MM.1S (cell line): Measurements from ENCODE around the gene GDF7.

Experiments
- DNase-seq: peaks from one replicate; pipeline ENCODE4 v3.0.0-alpha.2; 2015
- H2AFZ ChIP-seq: fragments of 300-600 bp; sonication (generic); 2 replicates; pipeline ENCODE4 v1.6.0; 2016; ENCODE audit warnings: antibody characterized with exemption, low read length
- H3F3A ChIP-seq: fragments of 300-600 bp; sonication (generic); 2 replicates; pipeline ENCODE4 v1.6.1; 2016; ENCODE audit warnings: mild to moderate bottlenecking, antibody characterized with exemption, low read length, moderate library complexity, mixed read lengths; ENCODE audit not compliant: insufficient read depth
- H3K27ac ChIP-seq: fragments of 300-600 bp; sonication (generic); 2 replicates; pipeline ENCODE4 v1.5.1; 2016; ENCODE audit warnings: mild to moderate bottlenecking, low read length
- H3K27me3 ChIP-seq: fragments of 300-600 bp; sonication (generic); replicated peaks from 2 replicates; pipeline ENCODE4 v1.6.0; 2016; ENCODE audit warnings: low read length; ENCODE audit not compliant: insufficient read depth
- H3K36me3 ChIP-seq: fragments of 300-600 bp; sonication (generic); replicated peaks from 2 replicates; pipeline ENCODE4 v1.6.1; 2016; ENCODE audit warnings: mild to moderate bottlenecking, low read length, mixed read lengths; ENCODE audit not compliant: insufficient read depth
- H3K4me1 ChIP-seq: fragments of 300-600 bp; sonication (generic); 2 replicates; pipeline ENCODE4 v1.6.1; 2016; ENCODE audit warnings: low read length, mixed read lengths
- H3K4me2 ChIP-seq: fragments of 300-600 bp; sonication (generic); 2 replicates; pipeline ENCODE4 v1.6.0; 2016; ENCODE audit warnings: low read depth, low read length
- H3K4me3 ChIP-seq: fragments of 300-600 bp; sonication (generic); 2 replicates; pipeline ENCODE4 v1.5.1; 2016; ENCODE audit warnings: low read length, mixed read lengths
- H3K79me2 ChIP-seq: fragments of 300-600 bp; sonication (generic); 2 replicates; pipeline ENCODE4 v1.6.1; 2016; ENCODE audit warnings: mixed run types, low read length, mixed read lengths
- H3K9ac ChIP-seq: fragments of 300-600 bp; sonication (generic); 2 replicates; pipeline ENCODE4 v1.6.1; 2016; ENCODE audit warnings: low read length, mixed read lengths
- H3K9me2 ChIP-seq: fragments of 300-600 bp; sonication (generic); replicated peaks from 2 replicates; pipeline ENCODE4 v1.6.1; 2016; ENCODE audit warnings: mild to moderate bottlenecking, low read length, mixed read lengths; ENCODE audit not compliant: insufficient read depth
- H3K9me3 ChIP-seq: fragments of 300-600 bp; sonication (generic); replicated peaks from 2 replicates; pipeline ENCODE4 v1.6.1; 2016; ENCODE audit warnings: mild to moderate bottlenecking, low read length, mixed read lengths; ENCODE audit not compliant: insufficient read depth
- H4K20me1 ChIP-seq: fragments of 300-600 bp; sonication (generic); 2 replicates; pipeline ENCODE4 v1.6.1; 2016; ENCODE audit warnings: mild to moderate bottlenecking, low read length, moderate library complexity, mixed read lengths; ENCODE audit not compliant: insufficient read depth
- EZH2 ChIP-seq: fragments of 300-600 bp; sonication (generic); optimal IDR thresholded peaks from 2 replicates; pipeline ENCODE3; 2017; ENCODE audit warnings: low read depth, mild to moderate bottlenecking, antibody characterized with exemption, low read length, mixed read lengths
- EZH2phosphoT487 ChIP-seq: fragments of 300-600 bp; sonication (generic); IDR thresholded peaks from 2 replicates; pipeline ENCODE4 v1.6.1; 2018; ENCODE audit warnings: antibody characterized with exemption, low read length
- TF ChIP-seq, protein P1 (sequence below): fragments of 300-600 bp; sonication (generic); IDR thresholded peaks from 2 replicates; pipeline ENCODE4 v1.5.1; 2016; ENCODE audit warnings: antibody characterized with exemption, low read length, mixed read lengths

GDF7 gene

DNA sequence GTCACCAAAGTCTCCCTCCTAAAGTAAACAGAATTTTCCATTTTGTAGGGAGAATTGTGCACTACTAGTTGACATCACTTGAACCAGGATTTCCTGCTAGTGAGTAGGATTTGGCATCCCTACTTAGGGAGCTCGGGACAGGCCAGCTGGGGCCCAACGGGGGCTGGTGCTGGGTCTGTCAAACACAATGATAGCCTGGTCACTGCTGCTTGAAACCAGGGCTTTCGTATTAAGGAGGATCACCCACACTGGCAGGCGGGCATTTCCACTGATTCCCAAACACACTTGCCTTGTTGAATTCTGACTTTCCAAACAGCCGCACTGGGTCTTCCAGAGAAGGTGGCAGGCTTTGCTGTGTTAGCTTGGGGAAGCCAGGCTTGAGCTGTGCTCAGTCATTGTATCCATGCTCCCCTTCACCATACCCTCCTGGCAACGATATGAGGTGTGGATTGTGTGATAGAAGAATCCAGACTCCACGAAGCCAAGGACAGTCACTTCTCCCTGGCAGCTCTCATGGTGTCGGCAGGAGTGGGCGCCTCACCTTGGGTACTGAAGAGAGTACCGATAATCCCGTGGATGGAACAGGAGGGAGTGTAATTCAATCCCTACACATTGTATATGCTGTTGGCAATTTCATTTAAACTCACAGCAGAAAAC lies 7.5 kb downstream of the GDF7 start:
- no peaks in the 10 kb centered on the region for H3K79me2 ChIP-seq
- no peaks in the 10 kb centered on the region for H4K20me1 ChIP-seq
- no peak overlapping the region for H3K4me3 ChIP-seq
- H3K27ac ChIP-seq, result no peak overlapping the region
- no peaks in the 10 kb centered on the region for H3K36me3 ChIP-seq
- DNase-seq, result no peak
- peaks cover 46% of the 10 kb centered on the region for H3K4me1 ChIP-seq
- no peak overlapping the region for H3K4me2 ChIP-seq
- H3K27me3 ChIP-seq, result no peaks in the 10 kb centered on the region
- H2AFZ ChIP-seq, result no peak overlapping the region
- no peak overlapping the region for H3K9ac ChIP-seq
- no peaks in the 10 kb centered on the region for H3K9me2 ChIP-seq
- no peaks in the 10 kb centered on the region for H3K9me3 ChIP-seq
- peaks cover 40% of the 10 kb centered on the region for H3F3A ChIP-seq
- TF ChIP-seq, protein P1, sequence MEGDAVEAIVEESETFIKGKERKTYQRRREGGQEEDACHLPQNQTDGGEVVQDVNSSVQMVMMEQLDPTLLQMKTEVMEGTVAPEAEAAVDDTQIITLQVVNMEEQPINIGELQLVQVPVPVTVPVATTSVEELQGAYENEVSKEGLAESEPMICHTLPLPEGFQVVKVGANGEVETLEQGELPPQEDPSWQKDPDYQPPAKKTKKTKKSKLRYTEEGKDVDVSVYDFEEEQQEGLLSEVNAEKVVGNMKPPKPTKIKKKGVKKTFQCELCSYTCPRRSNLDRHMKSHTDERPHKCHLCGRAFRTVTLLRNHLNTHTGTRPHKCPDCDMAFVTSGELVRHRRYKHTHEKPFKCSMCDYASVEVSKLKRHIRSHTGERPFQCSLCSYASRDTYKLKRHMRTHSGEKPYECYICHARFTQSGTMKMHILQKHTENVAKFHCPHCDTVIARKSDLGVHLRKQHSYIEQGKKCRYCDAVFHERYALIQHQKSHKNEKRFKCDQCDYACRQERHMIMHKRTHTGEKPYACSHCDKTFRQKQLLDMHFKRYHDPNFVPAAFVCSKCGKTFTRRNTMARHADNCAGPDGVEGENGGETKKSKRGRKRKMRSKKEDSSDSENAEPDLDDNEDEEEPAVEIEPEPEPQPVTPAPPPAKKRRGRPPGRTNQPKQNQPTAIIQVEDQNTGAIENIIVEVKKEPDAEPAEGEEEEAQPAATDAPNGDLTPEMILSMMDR, result no peak
- no peak for TF ChIP-seq EZH2phosphoT487
- TF ChIP-seq EZH2, result no peak

- Histone ChIP-seq H3K9ac (no peak overlapping the region), H3K27ac (peak overlapping the region; percentile 93; the same call in 1 of the 2 replicates)
These were observed 8.2 kb downstream of the GDF7 start for GRCh38 chr2:20674974-20675679.

DNA sequence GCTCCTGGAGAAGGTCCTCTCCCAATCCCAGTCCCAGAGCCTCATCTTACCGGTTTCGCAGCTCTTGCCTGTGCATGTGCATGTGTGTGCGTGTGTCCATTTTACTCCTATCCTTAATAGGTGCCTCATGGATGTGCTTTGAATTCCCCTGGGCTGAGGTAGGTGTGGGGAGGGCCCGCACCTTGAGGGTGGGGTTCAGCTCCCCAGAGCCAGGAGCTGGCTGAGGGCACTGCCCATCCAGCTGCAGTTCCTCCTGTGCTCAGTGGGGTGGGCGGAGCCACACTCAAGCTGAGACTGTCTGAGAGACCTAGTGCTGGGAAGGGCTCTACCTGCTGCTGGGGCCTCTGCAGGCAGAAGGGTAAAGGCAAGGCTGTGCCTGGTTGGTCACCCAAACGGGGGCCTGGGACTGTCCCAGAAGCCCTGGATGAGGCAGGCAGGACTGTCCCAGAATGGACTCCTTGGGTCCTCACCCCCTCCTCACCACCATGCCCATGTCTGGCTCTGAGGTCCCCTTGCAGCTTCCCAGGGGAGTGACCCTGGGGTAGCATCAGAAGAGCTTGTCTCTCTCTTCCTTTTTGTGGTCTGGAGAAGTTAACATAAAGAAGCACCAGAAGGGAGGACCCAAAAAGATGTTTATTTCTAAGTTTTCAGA lies 8.9 kb downstream of the GDF7 start:
- H3F3A ChIP-seq, result peaks cover 42% of the 10 kb centered on the region
- H3K9ac ChIP-seq, result peak overlapping the region; percentile 56; the same call in 1 of the 2 replicates
- peak overlapping the region; percentile 80 for H3K4me2 ChIP-seq
- H3K27ac ChIP-seq, result peak overlapping the region; percentile 93
- no peak overlapping the region for H3K4me3 ChIP-seq
- H2AFZ ChIP-seq, result no peak overlapping the region
- DNase-seq, result peak; percentile 86
- H3K36me3 ChIP-seq, result no peaks in the 10 kb centered on the region
- no peaks in the 10 kb centered on the region for H4K20me1 ChIP-seq
- peaks cover 53% of the 10 kb centered on the region for H3K4me1 ChIP-seq
- no peaks in the 10 kb centered on the region for H3K9me3 ChIP-seq
- no peaks in the 10 kb centered on the region for H3K27me3 ChIP-seq
- H3K9me2 ChIP-seq, result no peaks in the 10 kb centered on the region
- TF ChIP-seq EZH2, result no peak
- TF ChIP-seq, protein P1, result peak; percentile 18
- no peak for TF ChIP-seq EZH2phosphoT487
- H3K79me2 ChIP-seq, result no peaks in the 10 kb centered on the region

More at GRCh38 chr2:20674974-20675679, 8.2 kb downstream of the GDF7 start:
- H3F3A ChIP-seq, result peaks cover 42% of the 10 kb centered on the region
- H3K9me3 ChIP-seq, result no peaks in the 10 kb centered on the region
- H2AFZ ChIP-seq, result no peak overlapping the region
- H3K36me3 ChIP-seq, result no peaks in the 10 kb centered on the region
- peak overlapping the region; percentile 80 for H3K4me2 ChIP-seq
- H4K20me1 ChIP-seq, result no peaks in the 10 kb centered on the region
- H3K27me3 ChIP-seq, result no peaks in the 10 kb centered on the region
- no peak for TF ChIP-seq EZH2
- no peak for TF ChIP-seq EZH2phosphoT487
- TF ChIP-seq, protein P1, result no peak
- no peaks in the 10 kb centered on the region for H3K9me2 ChIP-seq
- H3K79me2 ChIP-seq, result no peaks in the 10 kb centered on the region
- DNase-seq, result no peak
- H3K4me3 ChIP-seq, result no peak overlapping the region
- H3K4me1 ChIP-seq, result peaks cover 53% of the 10 kb centered on the region
